LoVo (cell line): ENCODE measurements around the gene TLL1.

Experiments
- DNase-seq: peaks from one replicate; pipeline ENCODE4 v3.0.0-alpha.2; 2016; ENCODE audit warnings: low spot score

TLL1 gene

GRCh38 chr4:166049036-166049435 is 176.0 kb downstream of the TLL1 start:
- DNase-seq = no peak

GRCh38 chr4:166064721-166065120 is 191.7 kb downstream of the TLL1 start:
- DNase-seq = no peak

GRCh38 chr4:166065324-166065723 is 192.3 kb downstream of the TLL1 start:
- no peak for DNase-seq

GRCh38 chr4:166066936-166067335 is 193.9 kb downstream of the TLL1 start:
- DNase-seq = no peak

GRCh38 chr4:166067915-166068314 is 194.9 kb downstream of the TLL1 start:
- no peak for DNase-seq

- no peak for DNase-seq
Observed at GRCh38 chr4:166073783-166074182, 200.7 kb downstream of the TLL1 start.

GRCh38 chr4:166075599-166075998 is 202.6 kb downstream of the TLL1 start:
- no peak for DNase-seq

GRCh38 chr4:166077782-166078181 is 204.7 kb downstream of the TLL1 start:
- no peak for DNase-seq

GRCh38 chr4:166078383-166078782 is 205.3 kb downstream of the TLL1 start:
- DNase-seq = no peak

- DNase-seq = no peak
Observed at GRCh38 chr4:166078955-166079354, 205.9 kb downstream of the TLL1 start.

- no peak for DNase-seq
Observed at GRCh38 chr4:166087569-166087968, 214.5 kb downstream of the TLL1 start.

- DNase-seq = no peak
Observed at GRCh38 chr4:166088576-166088975, 215.5 kb downstream of the TLL1 start.

- no peak for DNase-seq
Observed at GRCh38 chr4:166091146-166091545, 218.1 kb downstream of the TLL1 start.

GRCh38 chr4:166091912-166092510 is 219.0 kb downstream of the TLL1 start:
- peak; percentile 71 for DNase-seq

GRCh38 chr4:166092797-166093290 is 219.8 kb downstream of the TLL1 start:
- peak; percentile 27 for DNase-seq

- DNase-seq = no peak
Observed at GRCh38 chr4:166104623-166105022, 231.6 kb downstream of the TLL1 start.

GRCh38 chr4:166121897-166122296 is 248.9 kb downstream of the TLL1 start:
- DNase-seq = no peak

GRCh38 chr4:166123546-166123945 is 250.5 kb downstream of the TLL1 start:
- no peak for DNase-seq

GRCh38 chr4:166128403-166128802 is 255.4 kb downstream of the TLL1 start:
- DNase-seq = no peak

- no peak for DNase-seq
Observed at GRCh38 chr4:166134285-166134684, 261.2 kb downstream of the TLL1 start.

- DNase-seq = no peak
Observed at GRCh38 chr4:166140951-166141350, 267.9 kb downstream of the TLL1 start.

GRCh38 chr4:166143227-166143626 is 270.2 kb downstream of the TLL1 start:
- no peak for DNase-seq

GRCh38 chr4:166144607-166145006 is 271.6 kb downstream of the TLL1 start:
- no peak for DNase-seq

GRCh38 chr4:166146806-166147540 is 273.9 kb downstream of the TLL1 start:
- no peak for DNase-seq
